GM21576 (cell line): ENCODE data around the gene PRR20G.
"Not testable (repeated sequence)": the region's sequence is repeated elsewhere in the genome, so short reads cannot be mapped to it uniquely, and the experiment has no call there.

Experiments
- ATAC-seq: cut with Tn5 transposase; IDR thresholded peaks from one replicate; pipeline ENCODE4 v1.9.1; 2021; ENCODE audit warnings: mild to moderate bottlenecking, moderate library complexity; ENCODE audit not compliant: unreplicated experiment

The PRR20G gene

DNA sequence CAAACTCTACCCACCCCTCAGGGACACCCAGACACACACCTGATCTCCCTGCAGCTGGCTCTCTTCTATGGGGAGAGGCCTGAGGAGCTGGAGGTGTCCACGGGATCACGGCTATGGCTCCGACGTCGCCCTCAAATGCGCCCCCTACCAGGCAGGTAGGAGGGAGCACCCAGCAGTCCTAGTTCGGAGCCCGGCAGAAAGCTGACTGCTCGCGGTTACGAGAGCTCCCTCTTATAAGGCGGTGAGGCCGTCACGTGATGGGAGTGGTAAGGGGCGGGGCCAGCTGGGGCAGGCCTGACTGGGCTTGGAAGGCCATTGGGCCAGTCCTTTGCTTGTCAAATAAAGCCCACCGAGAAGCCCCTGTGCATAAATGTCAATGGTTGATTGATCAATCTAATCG, at the start of gene PRR20G:
PRR20G (minus strand) TSS at position 207 of the 400 bp plus-strand sequence. CDS start 681 bp downstream, outside the sequence.
- ATAC-seq: no peak

DNA sequence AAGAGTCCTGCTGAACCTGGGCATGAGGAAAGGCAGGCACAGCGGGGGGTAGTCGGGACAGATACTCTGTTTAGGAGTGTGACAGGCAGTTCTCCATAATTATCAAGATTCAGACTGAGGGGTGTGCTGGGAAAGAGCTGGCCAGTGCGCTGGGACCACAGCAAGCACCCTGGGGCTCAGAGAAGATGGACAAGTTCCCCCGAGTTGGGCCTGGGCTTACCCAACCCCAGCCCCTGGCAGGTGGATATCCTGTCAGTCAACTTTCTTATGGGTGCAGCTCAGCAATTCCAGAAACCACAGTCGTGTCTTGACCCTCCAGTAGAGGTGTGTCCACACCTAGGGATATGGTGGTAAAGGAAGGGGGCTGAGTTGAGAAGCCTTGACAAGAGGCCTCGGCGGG, 49.2 kb upstream of the PRR20G start:
- ATAC-seq: no peak

DNA sequence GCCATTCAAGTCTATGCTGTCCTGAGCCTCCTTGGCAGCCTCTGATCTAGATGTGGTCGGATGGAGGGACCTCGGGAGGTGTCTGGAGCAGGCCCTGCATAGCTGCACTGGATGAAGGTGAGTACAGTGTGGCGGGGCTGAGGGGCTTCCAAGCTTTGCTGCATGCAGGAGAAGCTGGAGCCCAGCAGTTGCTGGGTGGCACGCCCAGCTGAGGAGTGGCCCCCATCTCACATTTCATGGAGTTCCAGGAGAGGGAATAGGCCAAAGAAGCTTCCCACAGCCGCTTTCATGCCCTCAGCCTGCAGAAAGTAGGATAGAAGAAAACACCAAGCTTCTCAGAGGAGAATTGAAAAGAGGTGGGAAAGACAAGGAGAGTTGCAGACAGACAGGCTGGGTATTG, 48.3 kb upstream of the PRR20G start:
- ATAC-seq: no peak

DNA sequence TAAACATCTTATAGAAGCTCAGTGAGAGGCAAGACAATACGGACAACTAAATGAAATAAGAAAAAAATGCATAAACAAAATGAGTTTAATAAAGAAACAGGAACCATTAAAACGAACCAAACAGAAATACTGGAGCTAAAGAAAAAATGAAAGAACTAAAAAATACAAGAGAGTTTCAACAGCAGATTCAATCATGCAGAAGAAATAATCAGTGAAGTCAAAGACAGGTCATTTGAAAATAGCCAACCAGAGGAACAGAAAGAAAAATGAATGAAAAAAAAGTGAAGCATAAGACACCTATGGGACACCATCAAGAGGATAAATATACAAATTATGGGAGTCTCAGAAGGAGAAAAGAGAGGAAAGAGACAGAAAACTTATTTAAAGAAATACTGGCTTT, 42.5 kb upstream of the PRR20G start:
- no peak for ATAC-seq

DNA sequence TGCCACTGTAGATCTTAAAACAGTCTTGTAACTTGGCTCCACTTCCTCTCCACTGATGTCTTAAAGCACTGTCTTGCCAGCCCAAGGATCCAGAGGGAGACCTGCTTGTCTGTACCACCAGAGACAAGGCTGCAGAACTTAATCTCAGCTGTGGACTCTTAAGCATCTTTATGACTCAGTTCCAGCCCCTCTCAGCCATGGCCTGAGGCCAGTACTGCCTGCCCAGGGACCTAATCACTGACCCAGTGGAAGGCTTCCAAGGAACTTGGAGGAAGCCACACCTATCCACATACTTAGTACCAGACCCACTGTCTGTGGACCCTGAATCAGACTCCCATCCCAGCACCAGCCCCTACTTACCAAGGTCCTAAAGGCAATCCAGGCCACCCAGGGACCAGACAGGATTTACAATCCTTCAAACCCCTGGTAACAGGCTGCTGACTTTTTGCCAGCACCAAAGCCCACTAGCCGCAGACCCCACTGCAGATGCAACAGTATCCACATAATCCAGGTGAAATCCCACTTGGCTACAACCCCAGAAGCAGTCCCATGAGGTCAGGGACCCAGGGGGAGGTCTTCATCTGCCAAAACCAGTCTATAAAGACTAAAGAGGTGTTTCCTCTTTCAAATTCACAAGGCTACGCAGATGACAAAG, 41.9 kb upstream of the PRR20G start:
- no peak for ATAC-seq

DNA sequence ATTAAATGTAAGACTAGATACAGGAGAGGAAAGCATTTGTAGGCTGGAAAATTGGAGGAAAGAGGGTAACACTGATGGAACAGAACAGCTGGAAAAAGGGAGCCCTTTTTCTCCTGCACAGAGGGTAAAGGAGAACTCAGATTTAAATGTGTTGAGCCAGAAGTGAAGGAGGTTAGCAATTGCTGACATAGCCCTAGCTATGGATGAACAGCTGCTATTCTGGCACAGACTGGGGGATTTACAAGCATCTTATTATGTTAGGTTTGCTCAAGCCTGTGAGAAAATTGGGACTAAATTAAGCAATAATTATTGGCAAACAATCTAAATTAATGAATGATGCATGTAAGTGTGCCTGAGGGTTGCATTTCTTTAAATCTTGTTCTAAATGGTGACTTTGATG, 40.6 kb upstream of the PRR20G start:
- ATAC-seq: no peak

DNA sequence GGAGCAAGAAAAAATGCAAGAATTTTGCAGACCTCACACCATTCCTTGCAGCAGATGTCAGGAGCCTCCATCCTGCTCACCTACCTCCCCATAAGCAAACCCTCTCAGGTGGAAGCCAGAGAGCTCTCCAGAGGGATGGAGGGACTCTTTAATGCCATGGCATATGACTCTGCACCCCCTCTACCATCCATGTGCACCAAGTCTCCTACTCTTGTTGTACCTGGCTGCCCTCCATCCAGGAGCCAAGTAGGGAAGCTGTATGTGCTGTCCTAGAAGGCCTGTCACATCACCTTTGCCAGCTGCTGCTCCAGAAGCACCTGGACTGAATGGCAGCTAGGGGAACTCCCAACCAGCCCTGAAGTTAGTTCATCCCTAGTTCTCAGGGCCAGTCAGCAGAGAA, 38.5 kb upstream of the PRR20G start:
- ATAC-seq: no peak

DNA sequence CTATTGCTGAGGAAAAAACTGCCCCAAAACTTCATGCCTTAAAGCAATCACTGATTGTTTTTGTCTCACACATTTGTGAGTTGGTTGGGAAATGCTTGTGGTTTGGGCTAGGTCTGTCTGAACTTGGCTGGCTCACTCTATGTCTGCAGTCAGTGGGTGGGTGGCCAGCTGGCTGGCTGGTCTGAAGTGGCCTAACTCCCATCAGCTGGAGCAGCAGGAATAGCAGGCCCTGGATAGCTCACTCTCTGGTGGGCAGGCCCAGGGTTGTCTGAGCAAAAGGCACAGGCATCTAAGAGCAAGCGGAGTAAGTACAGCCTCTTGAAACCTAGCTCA, 37.7 kb upstream of the PRR20G start:
- no peak for ATAC-seq

DNA sequence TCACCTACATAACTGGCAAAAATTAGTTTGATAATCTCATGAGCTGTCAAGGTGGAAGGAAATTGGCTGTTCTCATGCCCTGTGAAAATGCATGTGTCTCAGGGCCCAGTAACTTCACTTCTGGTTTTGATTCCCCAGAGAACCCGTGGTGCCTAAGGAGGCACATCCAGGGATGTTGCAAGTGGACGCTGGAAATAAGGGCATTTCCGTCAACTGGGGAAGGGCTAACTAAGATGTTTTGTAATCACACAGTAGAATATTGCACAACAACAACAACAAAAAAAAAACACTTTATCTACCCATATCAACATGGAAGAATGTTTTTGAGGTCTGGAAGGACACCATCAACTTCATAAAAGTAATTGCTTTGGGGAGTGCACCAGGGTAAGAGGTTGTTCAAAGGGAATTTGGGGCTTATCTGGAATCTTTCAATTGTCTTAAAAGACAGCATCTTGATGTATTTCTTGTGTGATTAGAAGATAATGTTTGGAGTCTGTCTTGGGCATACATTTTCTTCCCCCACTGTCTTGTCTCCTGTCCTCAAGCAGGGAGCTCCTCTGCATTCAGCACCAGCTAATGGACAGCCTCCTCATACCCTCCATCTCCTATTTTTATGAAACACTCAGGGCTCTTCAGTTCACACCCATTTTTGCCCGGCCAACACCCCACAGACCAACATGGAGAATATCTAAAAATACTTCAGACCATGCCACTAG, 37.2 kb upstream of the PRR20G start:
- no peak for ATAC-seq

DNA sequence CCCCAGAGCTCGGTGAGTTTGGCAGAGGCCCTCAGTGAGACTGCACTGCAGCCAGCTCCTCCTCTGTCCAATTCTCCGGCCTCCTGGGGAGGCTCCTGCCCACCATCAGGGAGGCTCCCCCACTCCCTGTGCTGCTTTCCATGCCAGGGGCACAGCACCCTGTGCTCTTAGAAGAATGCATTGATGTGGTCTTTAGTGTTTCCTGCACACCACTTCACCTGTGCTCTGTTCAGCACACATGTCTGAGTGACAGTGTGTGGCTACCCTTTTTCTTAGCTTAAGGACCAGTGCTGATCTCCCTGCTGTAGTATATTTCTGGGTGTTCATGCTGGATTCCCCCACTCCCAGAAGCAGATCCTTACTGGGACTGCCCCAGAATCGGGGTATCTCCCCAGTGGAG, 36.2 kb upstream of the PRR20G start:
- ATAC-seq: no peak

DNA sequence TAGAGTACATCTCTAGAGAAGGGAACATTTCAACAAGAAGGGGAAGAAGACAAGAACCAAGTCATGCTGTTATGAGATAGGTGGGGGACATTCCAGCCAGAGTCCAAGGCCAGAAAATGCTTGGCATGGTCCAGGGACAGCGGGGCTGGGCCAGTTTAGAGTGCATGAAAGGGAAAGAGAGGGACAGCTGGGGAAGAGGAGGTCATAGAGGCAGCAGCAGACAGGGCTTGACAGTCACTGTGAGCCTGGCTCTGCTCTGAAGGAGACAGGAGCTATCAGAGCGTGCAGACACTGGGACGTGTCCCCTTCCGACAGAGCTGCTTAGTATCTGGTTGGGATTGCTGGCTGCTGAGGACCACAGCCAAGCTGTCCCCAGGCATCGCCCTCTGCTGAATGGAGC, 35.7 kb upstream of the PRR20G start:
- no peak for ATAC-seq

DNA sequence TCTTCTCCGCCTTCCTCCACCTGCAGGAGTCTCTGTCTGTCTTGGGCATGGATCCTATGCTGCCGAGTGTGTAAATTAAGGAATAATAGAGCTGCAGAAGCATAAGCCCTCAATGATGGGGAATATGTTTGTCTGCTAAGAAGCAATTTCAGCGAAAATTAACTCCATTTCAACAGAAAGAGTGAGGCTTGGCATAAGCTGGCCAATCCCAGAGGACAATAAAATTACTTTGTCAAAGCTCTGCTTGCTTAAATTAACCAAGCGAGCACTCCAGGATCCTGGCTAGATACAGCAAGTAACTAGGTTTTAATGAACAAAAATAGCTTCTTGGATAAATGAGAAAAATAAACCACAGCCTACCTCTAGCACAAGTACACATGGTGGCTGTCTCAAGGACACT, 33.5 kb upstream of the PRR20G start:
- ATAC-seq: no peak

DNA sequence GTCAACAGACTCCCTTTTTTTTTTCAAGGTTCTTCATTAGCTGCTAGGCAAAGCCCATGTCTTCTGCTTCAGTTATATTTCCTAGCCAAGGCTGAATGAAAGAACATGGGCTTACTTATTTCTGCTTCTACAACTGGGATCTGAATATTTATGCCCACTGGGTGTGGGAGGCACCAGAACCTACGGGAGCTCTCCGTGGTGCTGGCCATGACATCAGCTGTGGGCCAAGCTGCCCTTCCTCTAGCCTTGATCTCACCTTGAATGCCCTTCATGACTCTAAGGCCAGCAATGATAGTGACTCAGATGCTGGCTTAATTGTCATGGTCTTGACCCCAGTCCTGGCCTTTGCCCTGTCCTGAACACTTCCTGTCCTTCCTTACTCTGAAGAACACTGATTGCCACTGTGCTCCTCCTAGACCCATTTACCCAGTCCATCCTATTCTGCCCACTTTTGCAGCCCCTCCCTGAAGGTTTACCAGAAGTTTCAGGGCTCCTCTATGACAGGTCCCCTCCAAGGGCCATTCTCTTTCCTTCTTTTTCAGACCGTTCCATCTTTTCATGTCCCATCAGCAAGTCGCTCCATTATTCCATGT, 32.8 kb upstream of the PRR20G start:
- no peak for ATAC-seq

DNA sequence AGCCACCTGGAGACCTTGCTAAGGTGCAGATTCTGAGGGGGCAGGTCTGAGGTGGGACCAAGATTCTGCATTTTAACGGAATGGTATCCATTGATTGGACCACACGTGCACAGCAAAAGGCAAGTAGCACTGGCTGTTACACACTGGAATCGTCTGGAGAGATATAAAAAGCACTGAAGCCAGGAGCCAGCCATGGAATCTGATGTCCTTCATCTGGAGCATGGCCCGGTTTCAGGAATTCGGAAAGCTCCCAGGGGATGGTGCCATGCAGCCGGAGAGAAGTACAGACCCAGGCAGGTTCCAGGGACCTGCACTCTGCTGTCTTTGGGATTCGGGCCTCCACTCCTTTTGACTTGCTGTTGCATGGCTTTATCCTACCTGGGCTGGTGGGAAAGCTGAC, 28.8 kb upstream of the PRR20G start:
- no peak for ATAC-seq

DNA sequence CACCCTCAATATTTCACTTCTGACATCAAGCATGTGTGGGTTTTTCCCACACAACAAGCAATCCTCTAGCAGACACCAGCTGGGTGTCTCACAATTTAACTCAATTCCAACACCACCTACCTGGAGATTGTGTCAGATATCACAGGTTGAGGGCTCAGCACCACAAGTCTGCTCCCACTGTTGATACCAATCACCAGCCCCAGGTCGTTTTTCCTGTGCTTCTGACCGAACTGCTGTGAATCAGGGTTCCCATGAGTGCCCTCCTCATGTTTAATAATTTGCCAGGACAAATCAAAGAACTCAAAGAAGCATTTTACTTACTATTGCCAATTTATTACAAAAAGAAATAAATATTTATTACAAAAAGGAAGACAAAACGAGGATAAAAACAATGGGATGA, 25.0 kb upstream of the PRR20G start:
- no peak for ATAC-seq

DNA sequence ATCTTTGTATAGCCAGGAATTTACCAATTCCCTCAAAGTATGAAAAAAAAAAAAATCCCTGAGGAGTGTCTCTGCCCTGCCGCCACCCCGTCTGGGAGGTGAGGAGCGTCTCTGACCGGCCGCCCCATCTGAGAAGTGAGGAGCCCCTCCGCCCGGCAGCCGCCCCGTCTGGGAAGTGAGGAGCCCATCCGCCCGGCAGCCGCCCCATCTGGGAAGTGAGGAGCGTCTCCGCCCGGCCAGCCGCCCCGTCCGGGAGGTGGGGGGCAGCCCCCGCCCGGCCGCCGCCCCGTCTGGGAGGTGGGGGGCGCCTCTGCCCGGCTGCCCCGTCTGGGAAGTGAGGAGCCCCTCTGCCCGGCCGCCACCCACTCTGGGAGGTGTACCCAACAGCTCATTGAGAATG, 21.0 kb upstream of the PRR20G start:
- not testable (repeated sequence) for ATAC-seq

DNA sequence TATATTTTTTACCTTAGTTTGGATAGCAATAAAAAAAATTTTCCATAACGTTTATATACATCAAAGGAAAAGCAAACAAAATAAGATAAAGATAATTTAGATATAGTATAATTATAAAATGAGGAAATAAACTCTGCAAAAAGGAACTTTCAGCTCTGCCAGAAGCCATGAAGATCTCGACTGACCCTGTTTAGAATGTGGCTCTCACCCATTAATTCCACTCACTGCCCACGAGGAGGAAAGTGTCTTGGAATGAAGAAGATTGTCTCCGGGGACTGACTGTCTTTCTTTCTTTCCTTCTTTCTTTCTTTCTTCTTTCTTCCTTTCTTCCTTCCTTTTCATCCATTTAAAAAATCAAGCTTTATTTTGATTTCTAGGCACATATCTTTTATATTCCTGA, 20.1 kb upstream of the PRR20G start:
- ATAC-seq: no peak

DNA sequence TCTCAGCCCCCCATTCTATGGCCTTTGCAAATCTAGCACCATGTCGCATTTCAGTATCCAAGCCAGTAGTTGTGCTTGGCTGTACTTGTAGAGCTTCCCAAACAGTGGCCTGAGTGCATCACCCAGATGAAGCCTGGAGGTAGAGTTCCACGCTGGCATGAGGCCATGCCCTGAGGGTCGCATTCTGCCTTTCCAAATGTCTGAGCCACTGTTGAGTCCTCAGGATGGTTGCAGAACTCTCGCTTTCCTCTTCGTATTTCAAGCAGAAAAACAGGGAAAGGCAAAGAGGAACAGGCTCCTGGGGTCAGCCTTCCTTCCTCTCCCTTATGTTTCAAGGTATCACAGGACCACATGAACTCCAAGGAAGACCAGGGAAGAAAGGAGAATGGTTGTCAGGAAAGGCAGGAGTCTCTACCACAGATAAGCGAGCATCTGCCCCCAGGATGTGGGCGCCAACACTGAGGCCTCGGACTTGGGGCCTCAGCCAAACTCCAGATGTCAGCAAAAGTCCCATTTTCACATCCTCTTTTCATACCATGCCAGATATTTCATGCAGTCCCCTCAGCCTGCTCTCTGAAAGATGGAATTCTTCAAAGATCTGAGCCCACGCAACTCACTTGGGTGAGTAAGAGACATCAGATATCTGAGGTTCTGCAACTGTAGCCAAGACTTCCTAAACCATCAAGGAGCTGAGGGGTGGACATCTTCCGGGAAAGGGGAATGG, 19.4 kb upstream of the PRR20G start:
- no peak for ATAC-seq

DNA sequence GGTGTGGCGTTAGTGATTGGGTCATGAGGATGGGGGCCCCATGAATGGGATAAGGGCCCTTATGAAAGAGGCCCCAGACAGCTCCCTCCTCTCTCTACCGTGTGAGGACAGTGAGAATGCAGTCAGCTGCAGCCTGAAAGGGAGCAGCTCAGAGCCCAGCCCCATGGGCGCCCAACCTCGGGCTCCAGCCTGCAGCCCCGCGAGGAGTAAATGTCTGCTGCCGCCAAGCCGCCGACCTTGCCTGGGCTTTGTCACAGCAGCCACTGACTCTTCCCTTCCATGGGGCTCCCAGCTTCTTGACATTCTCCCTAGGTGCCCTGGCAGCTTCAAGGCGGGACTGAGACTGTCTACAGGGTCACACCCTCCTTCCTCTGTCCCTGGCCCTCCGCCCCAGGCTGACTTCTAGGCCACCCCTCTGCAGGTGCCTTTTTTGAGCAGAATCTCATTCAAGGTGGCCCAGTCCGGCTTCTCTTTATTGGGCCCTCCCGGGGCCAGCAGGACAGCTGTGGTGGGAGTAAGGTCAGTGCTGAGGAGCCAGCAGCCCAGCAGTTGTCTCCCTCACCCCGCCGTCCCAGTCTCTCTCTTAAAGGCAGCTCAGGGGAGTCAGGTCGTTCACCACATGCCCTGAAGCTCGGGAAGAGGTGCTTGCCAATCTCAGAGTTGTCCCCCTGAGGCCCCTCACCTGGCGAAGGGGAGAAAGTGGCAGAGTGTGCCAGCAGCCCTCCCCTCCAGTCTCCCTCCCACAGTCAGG, 18.7 kb upstream of the PRR20G start:
- no peak for ATAC-seq

DNA sequence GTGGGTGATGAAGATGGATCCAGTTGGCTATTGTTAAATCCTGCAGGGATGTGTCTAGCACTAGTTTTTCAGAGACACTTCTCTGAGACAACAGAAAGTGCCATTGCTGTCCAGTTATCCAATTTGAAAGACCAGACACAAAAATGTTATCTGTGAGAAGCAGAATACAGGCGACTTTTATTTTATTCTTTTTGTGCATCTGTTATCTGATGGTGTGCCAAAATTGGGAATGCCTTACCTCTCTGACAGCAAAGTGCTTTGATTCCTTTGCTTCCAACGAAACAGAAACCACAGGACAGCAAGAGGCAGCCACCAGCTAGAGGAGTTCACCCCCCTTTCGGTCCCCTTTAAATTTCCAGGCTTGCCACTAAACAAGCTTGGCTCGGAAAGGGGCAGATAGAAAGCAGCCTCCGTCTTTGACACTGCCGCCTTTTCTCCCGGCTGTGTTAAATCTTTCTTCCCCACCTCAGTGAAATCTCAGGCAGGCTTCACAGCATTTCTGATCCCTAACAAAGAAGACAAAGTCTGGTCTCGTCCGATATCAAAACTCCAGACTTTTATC, 17.7 kb upstream of the PRR20G start:
- ATAC-seq: no peak
